SH-SY5Y (cell line): Measurements from ENCODE around the gene TIGD4.

Source experiments
- GATA2 ChIP-seq: IDR thresholded peaks from 2 replicates; pipeline ENCODE4 v1.6.1; 2011; ENCODE audit warnings: mild to moderate bottlenecking, low read depth, low read length
- GATA3 ChIP-seq: IDR thresholded peaks from 2 replicates; pipeline ENCODE4 v1.6.1; 2011; ENCODE audit warnings: low read depth, mild to moderate bottlenecking, low read length, moderate library complexity

The TIGD4 gene

GRCh38 chr4:152803541-152803940 lies 24.0 kb upstream of the TIGD4 start:
- no peak for TF ChIP-seq GATA2

GRCh38 chr4:152795891-152796290 lies 16.4 kb upstream of the TIGD4 start:
- TF ChIP-seq GATA2 (no peak), GATA3 (no peak)

- TF ChIP-seq GATA3, result no peak
- TF ChIP-seq GATA2, result no peak
Measured at GRCh38 chr4:152786627-152787026, 7.1 kb upstream of the TIGD4 start.

GRCh38 chr4:152785639-152786615 lies 6.4 kb upstream of the TIGD4 start:
- TF ChIP-seq GATA3 (no peak), GATA2 (no peak)

- peak; percentile 48; the same call in 1 of the 2 replicates for TF ChIP-seq GATA2
- no peak for TF ChIP-seq GATA3
Measured at GRCh38 chr4:152784490-152785350, 5.2 kb upstream of the TIGD4 start.

GRCh38 chr4:152780267-152780778 lies 793 bp upstream of the TIGD4 start:
- TF ChIP-seq GATA3, result no peak
- TF ChIP-seq GATA2, result no peak

- TF ChIP-seq GATA3 (no peak), GATA2 (no peak)
Measured at GRCh38 chr4:152778656-152779512, 646 bp downstream of the TIGD4 start.

- TF ChIP-seq GATA2 (no peak), GATA3 (no peak)
Measured at GRCh38 chr4:152777488-152777887, 2.0 kb downstream of the TIGD4 start.

- TF ChIP-seq GATA3 (no peak), GATA2 (no peak)
Measured at GRCh38 chr4:152776352-152776751, 3.2 kb downstream of the TIGD4 start.

GRCh38 chr4:152773953-152774352 lies 5.6 kb downstream of the TIGD4 start:
- no peak for TF ChIP-seq GATA3
- no peak for TF ChIP-seq GATA2

- TF ChIP-seq GATA3 (no peak), GATA2 (no peak)
Measured at GRCh38 chr4:152773339-152773738, 6.2 kb downstream of the TIGD4 start.

GRCh38 chr4:152771741-152772533 lies 7.6 kb downstream of the TIGD4 start:
- TF ChIP-seq GATA3, result no peak

- TF ChIP-seq GATA3 (no peak), GATA2 (no peak)
Measured at GRCh38 chr4:152763796-152764195, 15.7 kb downstream of the TIGD4 start.

GRCh38 chr4:152748619-152749018 lies 30.9 kb downstream of the TIGD4 start:
- no peak for TF ChIP-seq GATA3
- TF ChIP-seq GATA2, result no peak
